Kidney epithelial cell (primary cell): ENCODE measurements around the gene NHSL2. TPM values are rescaled to one million over a fixed set of nuclear protein-coding genes. Genes with fewer than 3 reads are reported as not detected.
"Not testable (repeated sequence)": the region's sequence is repeated elsewhere in the genome, so short reads cannot be mapped to it uniquely, and the experiment has no call there.

Source experiments
- DNase-seq: peaks from one replicate; pipeline ENCODE4 v3.0.0-alpha.2; 2010; ENCODE audit warnings: low read depth
- H3K27me3 ChIP-seq: 2 replicates; pipeline ENCODE4 v1.6.0; 2011; ENCODE audit warnings: low read length; ENCODE audit not compliant: control insufficient read depth, insufficient read depth
- H3K36me3 ChIP-seq: 2 replicates; pipeline ENCODE4 v1.5.1; 2011; ENCODE audit warnings: low read length; ENCODE audit not compliant: control insufficient read depth, insufficient read depth
- H3K4me3 ChIP-seq: 2 replicates; pipeline ENCODE4 v1.5.1; 2011; ENCODE audit warnings: low read depth, mild to moderate bottlenecking, control low read depth, low read length
- total RNA-seq: library from RNA; depleted of rRNA; stranded (reverse); fragments of >200 nt; gene quantifications from 2 replicates; pipeline ENCODE4 v1.2.3, GENCODE V29; 2015
- TF ChIP-seq, protein P1 (sequence below): IDR thresholded peaks from 2 replicates; pipeline ENCODE4 v1.5.1; 2011; ENCODE audit warnings: mild to moderate bottlenecking, moderate library complexity, low read length, control low read depth, inconsistent platforms; ENCODE audit not compliant: insufficient read depth, poor library complexity, severe bottlenecking

Gene NHSL2
- total RNA-seq, 1 donor from 2014 or later = 1.4 TPM

DNA sequence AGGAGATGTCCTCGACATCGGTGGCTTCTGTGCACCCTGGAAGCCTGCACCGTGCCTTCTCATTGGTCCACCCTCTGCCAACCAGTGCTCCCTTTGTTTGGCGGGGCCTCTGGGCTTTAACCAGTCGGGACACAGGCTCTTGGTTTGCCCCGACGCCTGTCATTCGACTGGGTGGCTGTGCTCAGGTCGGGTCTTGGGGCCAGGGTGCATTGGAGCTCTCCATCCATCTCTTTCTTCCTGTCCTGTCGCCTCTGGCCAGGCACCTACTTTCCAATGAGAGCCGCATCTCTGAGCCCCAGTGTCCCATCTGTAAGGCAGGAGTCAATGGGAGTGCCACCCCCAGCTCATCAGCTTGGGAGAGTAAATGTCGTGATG lies 37.2 kb upstream of the NHSL2 start:
- Histone ChIP-seq H3K4me3 (no peak overlapping the region), H3K36me3 (no peaks in the 10 kb centered on the region), H3K27me3 (no peaks in the 10 kb centered on the region)
- DNase-seq = no peak
- TF ChIP-seq, protein P1, sequence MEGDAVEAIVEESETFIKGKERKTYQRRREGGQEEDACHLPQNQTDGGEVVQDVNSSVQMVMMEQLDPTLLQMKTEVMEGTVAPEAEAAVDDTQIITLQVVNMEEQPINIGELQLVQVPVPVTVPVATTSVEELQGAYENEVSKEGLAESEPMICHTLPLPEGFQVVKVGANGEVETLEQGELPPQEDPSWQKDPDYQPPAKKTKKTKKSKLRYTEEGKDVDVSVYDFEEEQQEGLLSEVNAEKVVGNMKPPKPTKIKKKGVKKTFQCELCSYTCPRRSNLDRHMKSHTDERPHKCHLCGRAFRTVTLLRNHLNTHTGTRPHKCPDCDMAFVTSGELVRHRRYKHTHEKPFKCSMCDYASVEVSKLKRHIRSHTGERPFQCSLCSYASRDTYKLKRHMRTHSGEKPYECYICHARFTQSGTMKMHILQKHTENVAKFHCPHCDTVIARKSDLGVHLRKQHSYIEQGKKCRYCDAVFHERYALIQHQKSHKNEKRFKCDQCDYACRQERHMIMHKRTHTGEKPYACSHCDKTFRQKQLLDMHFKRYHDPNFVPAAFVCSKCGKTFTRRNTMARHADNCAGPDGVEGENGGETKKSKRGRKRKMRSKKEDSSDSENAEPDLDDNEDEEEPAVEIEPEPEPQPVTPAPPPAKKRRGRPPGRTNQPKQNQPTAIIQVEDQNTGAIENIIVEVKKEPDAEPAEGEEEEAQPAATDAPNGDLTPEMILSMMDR = no peak

DNA sequence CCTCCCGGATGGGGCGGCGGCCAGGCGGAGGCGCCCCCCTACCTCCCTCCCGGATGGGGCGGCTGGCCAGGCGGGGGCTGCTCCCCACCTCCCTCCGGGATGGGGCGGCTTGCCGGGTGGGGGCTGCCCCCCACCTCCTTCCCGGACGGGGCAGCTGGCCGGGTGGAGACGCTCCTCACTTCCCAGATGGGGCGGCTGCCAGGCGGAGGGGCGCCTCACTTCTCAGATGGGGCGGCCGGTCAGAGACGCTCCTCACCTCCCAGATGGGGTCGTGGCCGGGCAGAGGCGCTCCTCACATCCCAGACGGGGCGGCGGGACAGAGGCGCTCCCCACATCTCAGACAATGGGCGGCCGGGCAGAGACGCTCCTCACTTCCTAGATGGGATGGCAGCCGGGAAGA lies 33.8 kb upstream of the NHSL2 start:
- H3K4me3 ChIP-seq, H3K36me3 ChIP-seq, H3K27me3 ChIP-seq, DNase-seq: not testable (repeated sequence)

- Histone ChIP-seq H3K4me3 (no peak overlapping the region), H3K27me3 (no peaks in the 10 kb centered on the region), H3K36me3 (no peaks in the 10 kb centered on the region)
- TF ChIP-seq, protein P1 = no peak
- DNase-seq = no peak
Observed at GRCh38 chrX:71885099-71885498, 25.5 kb upstream of the NHSL2 start.

GRCh38 chrX:71895607-71896006 lies 15.0 kb upstream of the NHSL2 start:
- H3K36me3 ChIP-seq = no peaks in the 10 kb centered on the region
- no peak overlapping the region for H3K4me3 ChIP-seq
- H3K27me3 ChIP-seq = no peaks in the 10 kb centered on the region
- no peak for DNase-seq
- TF ChIP-seq, protein P1 = no peak

GRCh38 chrX:71906144-71906543 lies 4.5 kb upstream of the NHSL2 start:
- DNase-seq = no peak
- no peak overlapping the region for H3K4me3 ChIP-seq
- H3K27me3 ChIP-seq = no peaks in the 10 kb centered on the region
- no peaks in the 10 kb centered on the region for H3K36me3 ChIP-seq
- TF ChIP-seq, protein P1 = no peak

DNA sequence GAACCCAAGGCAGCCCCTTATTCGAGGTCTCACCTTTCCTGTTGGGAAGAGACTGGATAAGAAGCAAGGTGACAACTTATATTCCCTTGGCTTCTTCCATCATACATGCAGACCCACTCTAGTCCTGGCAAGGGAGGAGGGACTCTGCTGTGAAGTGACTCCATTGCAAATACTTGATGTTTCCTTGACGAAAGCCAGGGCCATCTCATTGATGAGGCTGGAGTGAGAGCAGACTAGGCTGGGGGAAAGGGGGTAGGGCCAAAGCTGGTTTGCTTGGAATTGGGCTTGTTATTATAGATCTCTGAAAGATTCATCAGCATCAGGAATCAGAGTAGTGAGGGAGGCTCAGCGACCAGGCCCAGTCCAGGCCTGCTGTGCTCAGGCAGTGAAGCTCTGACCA lies 2.3 kb upstream of the NHSL2 start:
- Histone ChIP-seq H3K4me3 (no peak overlapping the region), H3K27me3 (no peaks in the 10 kb centered on the region), H3K36me3 (no peaks in the 10 kb centered on the region)
- TF ChIP-seq, protein P1 = no peak
- no peak for DNase-seq
